ENCODE measurements around the gene VPS11.

VPS11 gene

GRCh38 chr11:119081682-119082260, 14.2 kb downstream of the VPS11 start:
- DNase-seq (ENCODE audit: low read depth, low spot score) = no peak

- DNase-seq (ENCODE audit: low read depth, low spot score) = peak; percentile 83
Measured at GRCh38 chr11:119084663-119085436, 17.2 kb downstream of the VPS11 start, which contains the start of gene HMBS. Gene HMBS, plus strand, starts transcription at chr11:119084881. Its CDS starts 153 bp downstream, at chr11:119085034.

GRCh38 chr11:119085437-119085847, 17.8 kb downstream of the VPS11 start:
- DNase-seq (ENCODE audit: low read depth, low spot score) = no peak

GRCh38 chr11:119087123-119087522, 19.5 kb downstream of the VPS11 start:
- DNase-seq (ENCODE audit: low read depth, low spot score) = no peak

- DNase-seq (ENCODE audit: low read depth, low spot score) = no peak
Measured at GRCh38 chr11:119087747-119088241, 20.2 kb downstream of the VPS11 start.

GRCh38 chr11:119088406-119088805, 20.8 kb downstream of the VPS11 start:
- DNase-seq (ENCODE audit: low read depth, low spot score) = no peak

- DNase-seq (ENCODE audit: low read depth, low spot score) = no peak
Measured at GRCh38 chr11:119089319-119089718, 21.7 kb downstream of the VPS11 start.

GRCh38 chr11:119091178-119091577, 23.6 kb downstream of the VPS11 start:
- DNase-seq (ENCODE audit: low read depth, low spot score) = no peak

- no peak for DNase-seq (ENCODE audit: low read depth, low spot score)
Measured at GRCh38 chr11:119091966-119092879, 24.6 kb downstream of the VPS11 start.

GRCh38 chr11:119092880-119093842, 25.5 kb downstream of the VPS11 start:
- no peak for DNase-seq (ENCODE audit: low read depth, low spot score)

GRCh38 chr11:119093942-119094815, 26.6 kb downstream of the VPS11 start:
- no peak for DNase-seq (ENCODE audit: low read depth, low spot score)

- DNase-seq (ENCODE audit: low read depth, low spot score) = no peak
Measured at GRCh38 chr11:119094816-119095065, 27.1 kb downstream of the VPS11 start.

GRCh38 chr11:119095066-119095880, 27.7 kb downstream of the VPS11 start:
- DNase-seq (ENCODE audit: low read depth, low spot score) = peak; percentile 97

GRCh38 chr11:119099711-119100110, 32.1 kb downstream of the VPS11 start:
- DNase-seq (ENCODE audit: low read depth, low spot score) = no peak

GRCh38 chr11:119100246-119100970, 32.8 kb downstream of the VPS11 start:
- no peak for DNase-seq (ENCODE audit: low read depth, low spot score)

- DNase-seq (ENCODE audit: low read depth, low spot score) = no peak
Measured at GRCh38 chr11:119100994-119101758, 33.6 kb downstream of the VPS11 start.

- DNase-seq (ENCODE audit: low read depth, low spot score) = peak; percentile 70
Measured at GRCh38 chr11:119101759-119102423, 34.3 kb downstream of the VPS11 start, which contains the start of gene DPAGT1. Gene DPAGT1, minus strand, starts transcription at chr11:119101853. Its CDS starts 198 bp downstream, at chr11:119101655.

Measured in activated naive CD8-positive, alpha-beta T cell treated with anti-CD3 and anti-CD28 coated beads, Interleukin-2, amount 50 U/mL, for 16 hours (primary cell).